Ovary (tissue), 3 donors: Measurements from ENCODE around the gene BIRC3.

Source experiments
- EP300 ChIP-seq: sonication (generic); formaldehyde crosslinking; IDR thresholded peaks from one replicate; pipeline ENCODE4 v1.6.1; 2017; ENCODE audit warnings: antibody characterized with exemption
- POLR2A ChIP-seq: fragments of 450-650 bp; IDR thresholded peaks from one replicate; pipeline ENCODE4 v1.6.1; 2017; ENCODE audit warnings: antibody characterized with exemption, mild to moderate bottlenecking, moderate library complexity
- TF ChIP-seq, protein P1 (sequence below), 3 donors: fragments of 450-650 bp in 2 of 3; fragments of 200-600 bp in 1 of 3; IDR thresholded peaks; one replicate each; pipeline versions ENCODE4 v1.5.1 to v1.8.0; 2016 to 2022; ENCODE audit warnings: antibody characterized with exemption in 3 of 3, mild to moderate bottlenecking in 1 of 3
- donor health status: DM: no; HTN: no; CAD: no.

DNA sequence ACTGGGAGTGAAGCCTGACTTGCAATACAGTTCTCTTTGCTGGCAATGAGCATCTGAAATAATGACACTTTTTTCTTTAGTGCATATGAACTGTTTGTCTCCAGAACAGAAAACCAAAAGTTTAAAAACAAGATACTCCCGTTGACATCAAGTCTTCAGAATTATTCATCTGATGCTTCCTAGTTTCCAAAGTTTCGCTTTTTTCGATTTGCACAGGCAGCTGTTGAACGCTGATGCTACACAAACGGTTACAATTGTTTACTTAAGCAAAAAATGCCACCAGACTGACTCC is 29.1 kb downstream of the BIRC3 start:
- TF ChIP-seq EP300 (no peak), POLR2A (no peak)
- TF ChIP-seq, protein P1, sequence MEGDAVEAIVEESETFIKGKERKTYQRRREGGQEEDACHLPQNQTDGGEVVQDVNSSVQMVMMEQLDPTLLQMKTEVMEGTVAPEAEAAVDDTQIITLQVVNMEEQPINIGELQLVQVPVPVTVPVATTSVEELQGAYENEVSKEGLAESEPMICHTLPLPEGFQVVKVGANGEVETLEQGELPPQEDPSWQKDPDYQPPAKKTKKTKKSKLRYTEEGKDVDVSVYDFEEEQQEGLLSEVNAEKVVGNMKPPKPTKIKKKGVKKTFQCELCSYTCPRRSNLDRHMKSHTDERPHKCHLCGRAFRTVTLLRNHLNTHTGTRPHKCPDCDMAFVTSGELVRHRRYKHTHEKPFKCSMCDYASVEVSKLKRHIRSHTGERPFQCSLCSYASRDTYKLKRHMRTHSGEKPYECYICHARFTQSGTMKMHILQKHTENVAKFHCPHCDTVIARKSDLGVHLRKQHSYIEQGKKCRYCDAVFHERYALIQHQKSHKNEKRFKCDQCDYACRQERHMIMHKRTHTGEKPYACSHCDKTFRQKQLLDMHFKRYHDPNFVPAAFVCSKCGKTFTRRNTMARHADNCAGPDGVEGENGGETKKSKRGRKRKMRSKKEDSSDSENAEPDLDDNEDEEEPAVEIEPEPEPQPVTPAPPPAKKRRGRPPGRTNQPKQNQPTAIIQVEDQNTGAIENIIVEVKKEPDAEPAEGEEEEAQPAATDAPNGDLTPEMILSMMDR (IDR thresholded peaks at IDR 0.05), result no peak
